Fibroblast of upper back skin (primary cell): ENCODE data around the gene ANK2.

ENCODE experiments used
- DNase-seq: peaks from one replicate; pipeline ENCODE4 v3.0.0-alpha.2; 2013

ANK2 gene

DNA sequence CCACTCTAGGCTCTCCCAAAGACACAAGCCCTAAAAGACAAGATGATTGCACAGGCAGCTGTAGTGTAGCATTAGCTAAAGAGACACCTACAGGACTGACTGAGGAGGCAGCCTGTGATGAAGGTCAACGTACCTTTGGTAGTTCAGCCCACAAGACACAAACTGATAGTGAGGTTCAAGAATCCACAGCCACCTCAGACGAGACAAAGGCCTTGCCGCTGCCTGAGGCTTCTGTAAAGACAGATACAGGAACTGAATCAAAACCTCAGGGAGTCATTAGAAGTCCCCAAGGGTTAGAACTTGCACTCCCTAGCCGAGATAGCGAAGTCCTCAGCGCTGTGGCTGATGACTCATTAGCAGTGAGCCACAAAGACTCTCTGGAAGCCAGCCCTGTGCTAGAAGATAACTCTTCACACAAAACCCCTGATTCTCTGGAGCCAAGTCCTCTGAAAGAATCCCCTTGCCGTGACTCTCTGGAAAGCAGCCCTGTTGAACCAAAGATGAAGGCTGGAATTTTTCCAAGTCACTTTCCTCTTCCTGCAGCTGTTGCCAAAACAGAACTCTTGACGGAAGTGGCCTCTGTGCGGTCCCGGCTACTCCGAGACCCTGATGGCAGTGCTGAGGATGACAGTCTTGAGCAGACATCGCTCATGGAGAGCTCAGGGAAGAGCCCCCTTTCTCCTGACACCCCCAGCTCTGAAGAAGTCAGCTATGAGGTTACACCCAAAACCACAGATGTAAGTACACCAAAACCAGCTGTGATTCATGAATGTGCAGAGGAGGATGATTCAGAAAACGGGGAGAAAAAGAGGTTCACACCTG, 306.3 kb downstream of the ANK2 start:
- peak; percentile 97 for DNase-seq

- DNase-seq = no peak
Measured at GRCh38 chr4:113356453-113356852, 307.0 kb downstream of the ANK2 start.

DNA sequence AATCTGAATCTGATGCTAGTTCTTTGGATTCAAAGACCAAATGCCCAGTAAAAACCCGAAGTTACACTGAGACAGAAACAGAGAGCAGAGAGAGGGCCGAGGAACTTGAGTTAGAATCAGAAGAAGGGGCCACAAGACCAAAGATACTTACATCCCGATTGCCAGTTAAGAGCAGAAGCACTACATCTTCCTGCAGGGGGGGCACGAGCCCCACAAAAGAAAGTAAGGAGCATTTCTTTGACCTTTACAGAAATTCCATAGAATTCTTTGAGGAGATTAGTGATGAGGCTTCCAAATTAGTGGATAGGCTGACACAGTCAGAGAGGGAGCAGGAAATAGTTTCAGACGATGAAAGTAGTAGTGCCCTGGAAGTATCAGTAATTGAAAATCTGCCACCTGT, 309.3 kb downstream of the ANK2 start:
- no peak for DNase-seq

GRCh38 chr4:113365377-113365776, 315.9 kb downstream of the ANK2 start:
- DNase-seq = no peak

GRCh38 chr4:113368056-113368455, 318.6 kb downstream of the ANK2 start:
- peak; percentile 85 for DNase-seq

- DNase-seq = no peak
Measured at GRCh38 chr4:113371111-113371510, 321.7 kb downstream of the ANK2 start.

DNA sequence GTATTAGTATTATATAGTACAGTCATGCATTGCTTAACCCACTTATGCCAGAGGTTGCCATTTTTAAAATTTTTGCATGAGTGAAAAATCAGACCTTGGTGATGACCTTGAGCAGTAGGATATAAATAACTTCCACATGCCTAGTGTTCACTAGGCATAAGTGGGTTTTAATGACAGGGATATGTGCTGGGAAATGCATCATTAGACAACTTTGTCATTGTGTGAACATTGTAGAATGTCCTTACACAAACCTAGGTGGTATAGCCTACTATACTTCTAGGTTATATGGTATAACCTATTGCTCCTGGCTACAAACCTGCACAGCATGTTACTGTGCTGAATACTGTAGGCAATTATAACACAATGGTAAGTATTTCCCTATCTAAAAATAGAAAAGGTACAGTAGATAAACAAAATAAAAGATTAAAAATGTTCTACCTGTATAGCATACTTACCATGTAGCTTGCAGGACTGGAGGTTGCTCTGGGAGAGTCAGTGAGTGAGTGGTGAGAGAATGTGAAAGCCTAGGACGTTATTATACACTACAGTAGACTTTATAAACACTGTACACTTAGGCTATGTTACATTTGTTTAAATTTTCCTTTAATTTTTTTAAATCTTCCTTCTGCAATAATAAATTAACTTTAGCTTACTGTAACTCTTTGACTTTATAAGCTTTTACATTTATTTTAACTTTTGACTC, 326.7 kb downstream of the ANK2 start:
- DNase-seq = no peak

DNA sequence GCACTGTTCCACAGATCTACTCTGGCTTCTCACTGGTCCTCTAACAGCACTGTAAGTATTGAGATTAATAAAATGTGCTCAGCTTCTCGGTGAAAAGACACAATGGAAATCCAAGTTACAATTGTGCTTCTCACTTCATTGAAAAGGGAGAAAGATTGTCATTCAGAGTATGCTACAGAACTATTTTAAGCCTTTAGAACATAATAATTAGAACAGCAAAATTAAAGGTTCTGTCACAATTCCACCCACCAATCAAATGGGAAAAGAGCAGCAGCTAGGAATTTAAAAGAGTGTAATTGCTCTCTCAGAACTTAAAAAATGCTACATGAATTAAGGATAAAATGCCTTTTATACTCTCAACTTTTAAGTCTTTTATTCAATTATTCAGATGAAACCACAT, 329.4 kb downstream of the ANK2 start:
- no peak for DNase-seq

DNA sequence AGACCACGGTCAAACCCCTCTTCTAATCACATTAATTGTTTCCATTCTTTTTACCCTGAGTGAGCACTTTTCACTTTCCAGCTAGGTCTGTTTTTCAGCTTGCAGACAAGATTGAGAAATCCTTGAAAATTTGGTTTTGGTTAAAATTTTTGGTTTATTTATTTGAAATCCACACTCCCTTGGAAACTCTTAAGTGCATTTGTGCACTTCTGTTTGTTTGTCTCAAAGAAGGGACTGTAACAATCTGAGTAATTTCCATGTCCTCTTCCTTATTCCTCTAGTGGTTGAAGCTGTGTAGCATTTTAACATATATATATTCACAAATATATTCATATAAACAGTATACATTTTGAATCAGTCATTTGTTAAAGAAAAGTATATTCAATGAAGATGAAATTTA, 333.3 kb downstream of the ANK2 start:
- DNase-seq = no peak

DNA sequence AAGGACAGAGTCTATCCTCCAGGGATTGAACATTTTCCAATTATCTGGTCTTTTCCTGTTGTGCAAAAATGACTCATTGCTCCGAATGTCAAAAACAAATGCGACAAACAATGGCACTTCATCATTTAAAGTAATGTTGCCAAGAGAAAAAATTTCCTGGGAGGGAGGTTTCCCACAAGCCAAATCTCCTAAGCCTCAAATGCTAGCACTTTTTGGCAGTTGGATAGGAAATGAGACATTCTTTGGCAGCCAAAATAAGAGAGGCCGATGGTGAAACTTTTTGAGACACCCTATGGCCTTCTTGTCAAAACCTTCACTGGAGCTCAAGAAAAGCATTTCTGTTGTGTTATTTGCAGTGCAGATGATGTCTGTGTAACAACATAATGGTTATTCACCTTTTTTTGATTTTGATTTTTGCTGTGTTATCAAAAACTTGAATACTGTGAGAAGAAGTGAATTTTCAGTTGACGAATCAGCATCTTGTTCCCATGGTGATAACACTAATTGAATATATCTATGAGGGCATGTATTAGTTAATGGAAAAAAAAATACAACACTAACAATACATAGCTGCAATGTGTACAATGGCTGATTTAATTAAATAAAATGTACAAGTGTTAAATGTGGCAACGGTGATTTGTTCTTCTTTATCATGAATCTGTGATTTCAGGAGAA, 333.8 kb downstream of the ANK2 start:
- peak; percentile 83 for DNase-seq

DNA sequence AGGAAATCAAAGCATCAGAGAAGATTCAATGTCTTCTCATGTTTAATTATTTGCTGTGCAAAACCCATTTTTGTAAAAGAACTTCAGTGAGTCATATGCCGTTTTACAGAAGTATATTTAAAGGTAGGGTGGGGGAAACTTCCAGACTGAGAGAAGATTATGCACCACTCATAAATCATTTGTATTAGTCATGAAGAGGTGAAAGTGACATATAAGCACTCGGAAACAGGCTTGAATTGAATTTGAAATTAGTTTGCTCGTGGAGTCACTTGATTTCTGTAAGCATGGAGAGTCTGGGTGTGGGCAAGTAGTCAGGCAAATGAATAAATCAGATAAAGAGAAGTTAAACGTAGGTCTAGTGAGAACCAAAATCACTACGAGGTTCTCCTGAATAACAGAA, 335.1 kb downstream of the ANK2 start:
- DNase-seq = peak; percentile 84

- no peak for DNase-seq
Measured at GRCh38 chr4:113385281-113385899, 335.9 kb downstream of the ANK2 start.

DNA sequence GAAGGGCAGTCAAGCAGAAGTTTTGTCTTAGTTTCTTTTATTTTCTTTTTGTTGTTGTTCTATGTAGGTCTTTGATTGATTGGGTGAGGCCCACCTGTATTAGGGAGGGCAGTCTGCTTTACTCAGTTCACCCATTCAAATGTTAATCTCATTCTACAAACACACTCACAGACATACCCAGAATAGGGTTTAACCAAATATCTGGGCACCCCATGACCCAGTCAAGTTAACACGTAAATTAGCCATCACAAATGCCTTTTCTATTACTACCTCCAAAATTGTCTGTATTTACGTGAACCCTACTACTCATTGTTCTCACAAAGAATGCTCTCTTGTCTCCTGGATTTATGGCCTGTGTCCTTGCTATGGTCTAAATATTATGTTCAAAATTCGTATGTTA, 339.7 kb downstream of the ANK2 start:
- DNase-seq = no peak

DNA sequence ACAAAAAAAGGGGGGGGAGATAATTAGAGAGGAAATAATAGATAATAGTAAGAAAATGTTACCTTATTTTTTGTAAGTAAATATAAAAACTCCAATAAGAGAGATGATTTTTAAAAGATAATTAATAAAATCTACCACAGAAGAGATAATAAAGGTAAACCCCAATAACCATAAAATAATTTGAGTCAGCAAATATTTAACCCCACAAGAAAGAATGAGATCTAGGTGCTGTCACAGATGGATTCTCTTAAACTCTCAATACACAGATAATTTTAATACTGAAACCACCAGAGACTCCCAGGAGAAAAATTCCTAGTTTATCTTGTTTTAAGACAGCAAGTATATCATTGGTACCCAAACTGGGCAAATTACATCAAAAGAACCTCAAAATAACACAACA, 341.4 kb downstream of the ANK2 start:
- DNase-seq = no peak

DNA sequence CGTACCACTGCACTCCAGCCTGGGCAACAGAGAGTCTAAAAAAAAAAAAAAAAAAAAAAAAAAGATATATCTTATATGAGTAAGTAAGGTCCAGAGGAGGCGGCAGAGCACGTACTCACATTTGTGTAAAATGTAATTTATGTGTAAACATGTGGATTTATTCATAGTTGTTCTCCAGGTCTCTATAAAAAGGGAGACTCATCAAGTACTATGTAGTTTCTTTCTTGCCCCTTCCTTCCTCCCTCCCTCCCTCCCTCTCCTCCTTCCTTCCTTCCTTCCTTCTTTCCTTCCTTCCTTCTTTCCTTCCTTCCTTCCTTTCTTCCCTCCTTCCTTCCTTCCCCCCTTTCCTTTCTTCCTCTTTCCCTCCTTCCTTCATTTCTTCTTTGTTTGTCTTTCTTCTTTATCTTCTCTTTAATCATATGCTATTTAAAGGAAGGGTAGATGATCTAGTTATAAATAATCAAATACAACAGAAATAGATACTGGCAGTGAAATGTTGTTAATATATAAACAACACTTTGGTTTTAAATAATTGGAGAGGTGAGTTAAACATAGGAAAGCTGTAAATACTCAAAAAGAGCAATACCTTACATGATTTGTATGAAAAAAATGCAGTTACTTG, 344.8 kb downstream of the ANK2 start:
- no peak for DNase-seq

DNA sequence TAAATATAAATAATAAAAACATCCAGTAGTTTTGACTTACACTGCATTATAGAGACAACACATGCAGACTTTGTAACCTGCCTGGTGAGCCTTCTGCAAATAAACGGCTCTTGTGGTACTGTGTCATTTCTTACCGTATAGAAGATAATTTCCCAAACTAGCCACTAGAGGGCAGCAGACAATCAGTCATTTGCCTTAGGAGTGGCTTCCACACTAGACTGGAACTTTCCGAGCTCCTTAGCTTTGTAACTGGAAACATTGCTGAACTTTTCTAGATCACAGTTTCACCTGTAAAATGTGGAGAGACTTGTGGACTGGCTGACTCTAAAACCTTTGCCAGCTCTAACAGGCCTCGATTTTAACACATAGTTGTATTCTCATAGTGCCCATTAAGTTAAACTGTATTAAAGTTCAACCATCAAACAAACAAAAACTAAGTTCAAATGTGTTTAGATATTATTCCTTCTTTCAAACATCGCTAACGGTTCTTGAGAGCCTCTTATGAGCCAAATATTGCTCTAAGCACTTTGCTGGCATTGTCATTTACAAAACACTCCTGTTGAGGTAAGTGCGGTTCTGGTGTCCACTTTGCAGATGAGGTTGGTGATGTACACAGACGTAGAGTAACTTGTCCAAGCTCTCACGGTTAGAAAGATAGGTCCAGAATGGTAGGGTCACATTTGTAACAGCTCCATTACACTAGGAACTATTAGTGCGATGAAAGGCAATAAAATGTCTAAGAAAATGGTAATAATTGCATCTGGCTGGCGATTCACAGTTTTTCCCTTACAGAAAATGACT, 345.5 kb downstream of the ANK2 start:
- DNase-seq = peak; percentile 88

GRCh38 chr4:113397114-113397701, 347.8 kb downstream of the ANK2 start:
- peak; percentile 91 for DNase-seq

GRCh38 chr4:113398441-113399143, 349.1 kb downstream of the ANK2 start:
- no peak for DNase-seq

DNA sequence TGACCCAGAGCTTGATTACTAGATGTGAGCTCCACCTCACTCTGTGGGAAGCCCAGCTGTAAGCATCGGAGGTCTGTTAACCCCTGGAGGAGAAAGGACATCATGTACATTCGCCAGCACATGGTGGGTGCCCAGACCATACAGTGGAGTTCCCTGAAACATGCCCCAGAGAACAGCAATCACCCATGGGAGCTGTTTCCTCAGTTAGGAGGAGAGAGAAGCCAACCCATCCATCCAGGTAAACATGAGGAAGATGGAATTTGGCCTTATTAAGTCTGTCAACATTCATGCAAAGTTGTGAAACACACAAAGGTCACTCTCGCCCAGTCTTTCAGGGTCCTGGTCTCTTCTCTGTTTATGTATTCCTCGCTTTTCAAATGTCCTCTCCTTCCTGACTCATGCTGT, 354.7 kb downstream of the ANK2 start:
- no peak for DNase-seq

- DNase-seq = peak; percentile 16
Measured at GRCh38 chr4:113404841-113405240, 355.4 kb downstream of the ANK2 start.
